Neural crest cell (in vitro differentiated cells): ENCODE results near the gene POLD2. TPM values are rescaled to one million over a fixed set of nuclear protein-coding genes. Genes with fewer than 3 reads are reported as not detected.

Experiments
- DNase-seq: peaks from one replicate; pipeline ENCODE4 v3.0.0; 2021; ENCODE audit warnings: low read depth, mixed read lengths, low spot score
- H3K27ac Mint-ChIP-seq: one replicate; pipeline ENCODE4 v1.8.0; 2021; ENCODE audit warnings: mild to moderate bottlenecking, mixed read lengths; ENCODE audit not compliant: unreplicated experiment
- H3K27me3 Mint-ChIP-seq: 2 replicates; pipeline ENCODE4 v1.8.0; 2021; ENCODE audit warnings: low read depth, mild to moderate bottlenecking, mixed read lengths
- H3K36me3 Mint-ChIP-seq: 2 replicates; pipeline ENCODE4 v1.8.0; 2021; ENCODE audit warnings: low read depth, mild to moderate bottlenecking, mixed read lengths
- H3K4me1 Mint-ChIP-seq: 2 replicates; pipeline ENCODE4 v1.8.0; 2021; ENCODE audit warnings: mixed read lengths
- H3K4me3 Mint-ChIP-seq: one replicate; pipeline ENCODE4 v1.8.0; 2021; ENCODE audit warnings: mild to moderate bottlenecking, mixed read lengths
- H3K9me3 Mint-ChIP-seq: 2 replicates; pipeline ENCODE4 v1.8.0; 2021; ENCODE audit warnings: mixed read lengths
- CTCF ChIP-seq: fragments of 200-600 bp; sonication (generic); conservative IDR thresholded peaks from 2 replicates; pipeline ENCODE4 v1.5.0; 2021; ENCODE audit warnings: antibody characterized with exemption, mild to moderate bottlenecking
- total RNA-seq: library from RNA; stranded (reverse); gene quantifications from 2 replicates; pipeline ENCODE4 v1.2.1, GENCODE V29; 2021

Gene POLD2
- total RNA-seq, 1 donor from 2014 or later: 159 TPM

GRCh38 chr7:44147026-44147991 is 24.0 kb upstream of the POLD2 start:
- Mint-ChIP-seq H3K4me1 (peaks cover 3% of the 10 kb centered on the region), H3K27ac (no peak overlapping the region), H3K27me3 (peaks cover 34% of the 10 kb centered on the region), H3K4me3 (no peak overlapping the region), H3K9me3 (no peaks in the 10 kb centered on the region), H3K36me3 (no peaks in the 10 kb centered on the region)
- TF ChIP-seq CTCF: no peak
- no peak for DNase-seq

GRCh38 chr7:44145969-44146911 is 22.9 kb upstream of the POLD2 start:
- peaks cover 3% of the 10 kb centered on the region for H3K4me1 Mint-ChIP-seq

GRCh38 chr7:44145479-44145968 is 22.2 kb upstream of the POLD2 start:
- Mint-ChIP-seq H3K4me1 (peaks cover 3% of the 10 kb centered on the region), H3K27me3 (peaks cover 34% of the 10 kb centered on the region), H3K4me3 (peak overlapping the region; percentile 59), H3K9me3 (no peaks in the 10 kb centered on the region), H3K36me3 (no peaks in the 10 kb centered on the region), H3K27ac (no peak overlapping the region)
- TF ChIP-seq CTCF: no peak
- DNase-seq: no peak

More at GRCh38 chr7:44145969-44146911, 22.9 kb upstream of the POLD2 start:
- peak; percentile 64 for DNase-seq
- no peak overlapping the region for H3K27ac Mint-ChIP-seq
- peak overlapping the region; percentile 59 for H3K4me3 Mint-ChIP-seq
- H3K9me3 Mint-ChIP-seq: no peaks in the 10 kb centered on the region
- H3K36me3 Mint-ChIP-seq: no peaks in the 10 kb centered on the region
- no peak for TF ChIP-seq CTCF
- peaks cover 34% of the 10 kb centered on the region for H3K27me3 Mint-ChIP-seq

- Mint-ChIP-seq H3K27me3 (peaks cover 34% of the 10 kb centered on the region), H3K4me3 (no peak overlapping the region), H3K36me3 (no peaks in the 10 kb centered on the region), H3K27ac (no peak overlapping the region), H3K9me3 (no peaks in the 10 kb centered on the region), H3K4me1 (peaks cover 3% of the 10 kb centered on the region)
- TF ChIP-seq CTCF: no peak
- no peak for DNase-seq
These were observed 21.7 kb upstream of the POLD2 start for GRCh38 chr7:44144968-44145478.

- Mint-ChIP-seq H3K9me3 (no peaks in the 10 kb centered on the region), H3K4me1 (peaks cover 3% of the 10 kb centered on the region), H3K4me3 (no peak overlapping the region), H3K27me3 (peaks cover 34% of the 10 kb centered on the region), H3K27ac (no peak overlapping the region), H3K36me3 (no peaks in the 10 kb centered on the region)
- TF ChIP-seq CTCF: no peak
- no peak for DNase-seq
These were observed 21.1 kb upstream of the POLD2 start for GRCh38 chr7:44144426-44144967.
